IPS DF 6.9 (cell line): ENCODE results near the gene PTPN13.

Experiments
- DNase-seq: peaks from one replicate; pipeline ENCODE4 v3.0.0-alpha.2; 2013; ENCODE audit warnings: low read depth, low spot score
- H3K27ac ChIP-seq: one replicate; pipeline ENCODE4 v1.5.1; 2013; ENCODE audit warnings: low read length, control low read depth
- H3K27me3 ChIP-seq: 2 replicates; pipeline ENCODE4 v1.6.1; 2013; ENCODE audit warnings: mild to moderate bottlenecking, low read length; ENCODE audit not compliant: control insufficient read depth, insufficient read depth
- H3K36me3 ChIP-seq: 2 replicates; pipeline ENCODE4 v1.6.1; 2013; ENCODE audit warnings: low read length; ENCODE audit not compliant: control insufficient read depth, insufficient read depth
- H3K4me1 ChIP-seq: 2 replicates; pipeline ENCODE4 v1.6.1; 2013; ENCODE audit warnings: low read length; ENCODE audit not compliant: control insufficient read depth, insufficient read depth
- H3K4me3 ChIP-seq: 2 replicates; pipeline ENCODE4 v1.5.1; 2013; ENCODE audit warnings: mild to moderate bottlenecking, low read length
- H3K9me3 ChIP-seq: 2 replicates; pipeline ENCODE4 v1.6.1; 2013; ENCODE audit warnings: low read length, inconsistent platforms; ENCODE audit not compliant: control insufficient read depth, insufficient read depth
- WGBS: extraction: QIAGEN DNeasy Blood & Tissue Kit; methylation state at CpG from one replicate; pipeline ENCODE4 v1.1.7; 2013; ENCODE audit warnings: mixed read lengths, missing lambda C conversion rate; ENCODE audit not compliant: insufficient read length, insufficient coverage; 5-methylcytosine and 5-hydroxymethylcytosine counted together

PTPN13 gene

DNA sequence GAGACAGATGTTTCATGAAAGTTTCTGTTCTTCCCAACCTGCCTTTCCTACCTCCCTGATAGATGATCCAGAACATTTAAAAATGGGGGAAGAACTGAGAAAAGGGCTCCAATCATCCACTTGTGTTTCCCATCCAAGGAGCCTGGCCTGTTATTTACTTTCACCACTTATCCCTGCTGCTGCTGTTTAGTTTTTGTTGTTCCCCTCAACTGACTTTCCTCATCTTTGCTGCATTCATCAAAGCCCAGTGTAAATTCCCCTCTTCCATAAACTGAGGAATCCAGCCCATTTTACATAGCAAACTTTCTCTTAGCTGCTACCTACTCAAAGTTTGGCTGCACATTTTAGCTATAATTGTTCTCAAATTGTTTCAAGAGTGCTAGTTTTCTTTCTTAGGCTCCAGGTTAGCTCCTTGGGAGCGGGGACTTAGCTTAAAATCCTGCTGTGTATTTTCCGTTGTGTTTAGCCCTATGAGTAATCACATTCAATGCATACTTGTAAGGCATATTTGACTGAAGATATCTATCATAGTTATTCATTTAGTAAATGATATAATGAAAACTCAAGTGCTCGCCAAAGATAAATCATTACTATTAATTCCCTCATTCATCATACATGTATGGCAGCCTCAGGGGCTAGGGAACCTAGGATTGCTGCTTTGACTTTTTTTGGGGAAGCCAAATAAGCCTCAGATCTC, 1.4 kb upstream of the PTPN13 start:
- no peaks in the 10 kb centered on the region for H3K27me3 ChIP-seq
- H3K9me3 ChIP-seq, result no peaks in the 10 kb centered on the region
- no peaks in the 10 kb centered on the region for H3K36me3 ChIP-seq
- H3K27ac ChIP-seq, result no peak overlapping the region
- DNase-seq, result no peak
- H3K4me3 ChIP-seq, result no peak overlapping the region
- H3K4me1 ChIP-seq, result no peaks in the 10 kb centered on the region
- no CpG with 5 or more reads among the region's 3 CpGs for WGBS

DNA sequence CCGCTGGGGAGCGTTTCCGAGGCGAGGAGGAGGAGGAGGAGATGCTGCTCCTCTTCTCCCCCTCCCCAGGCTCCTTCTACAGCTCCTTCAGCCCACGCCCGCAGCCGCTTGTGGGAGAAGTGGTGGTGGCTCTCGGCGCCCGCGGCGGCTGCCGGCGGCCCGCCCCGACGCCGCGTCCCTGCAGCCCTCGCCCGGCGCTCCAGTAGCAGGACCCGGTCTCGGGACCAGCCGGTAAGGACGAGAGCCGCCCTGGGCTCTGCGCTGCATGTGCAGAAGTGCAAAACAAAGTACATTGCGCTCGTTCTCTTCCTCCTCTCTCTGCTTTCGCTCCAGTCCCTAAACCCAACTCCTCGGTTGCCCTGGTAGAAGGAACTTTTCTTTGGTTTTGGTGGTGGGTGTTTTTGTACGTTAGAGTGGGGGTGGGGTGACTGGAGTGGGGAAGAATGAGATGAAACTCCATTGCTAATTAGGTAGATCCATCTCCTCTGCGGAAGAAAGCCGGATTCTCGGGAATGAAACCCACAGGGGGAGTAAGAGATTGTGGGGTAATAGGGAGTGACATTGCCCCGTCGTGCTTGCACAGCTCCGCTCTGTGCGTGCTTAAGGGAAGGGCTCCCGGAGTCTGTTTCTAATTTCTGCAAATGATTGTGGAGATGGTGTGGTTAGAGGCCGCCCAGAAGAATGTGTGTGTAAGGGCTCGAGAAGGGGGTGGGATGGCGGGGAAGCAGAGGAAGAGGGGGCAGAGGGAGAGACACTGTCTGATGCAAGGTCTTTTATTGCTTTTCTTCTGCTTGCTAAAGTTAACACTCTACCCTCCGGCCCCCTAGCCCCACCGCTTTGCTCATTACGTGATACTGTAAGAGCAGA, 677 bp downstream of the PTPN13 start:
- no peak for DNase-seq
- H3K9me3 ChIP-seq, result no peaks in the 10 kb centered on the region
- H3K4me3 ChIP-seq, result peak overlapping the region; percentile 44; the same call in 1 of the 2 replicates
- no peaks in the 10 kb centered on the region for H3K27me3 ChIP-seq
- no peaks in the 10 kb centered on the region for H3K36me3 ChIP-seq
- H3K4me1 ChIP-seq, result no peaks in the 10 kb centered on the region
- H3K27ac ChIP-seq, result no peak overlapping the region
- WGBS, result no CpG with 5 or more reads among the region's 47 CpGs

DNA sequence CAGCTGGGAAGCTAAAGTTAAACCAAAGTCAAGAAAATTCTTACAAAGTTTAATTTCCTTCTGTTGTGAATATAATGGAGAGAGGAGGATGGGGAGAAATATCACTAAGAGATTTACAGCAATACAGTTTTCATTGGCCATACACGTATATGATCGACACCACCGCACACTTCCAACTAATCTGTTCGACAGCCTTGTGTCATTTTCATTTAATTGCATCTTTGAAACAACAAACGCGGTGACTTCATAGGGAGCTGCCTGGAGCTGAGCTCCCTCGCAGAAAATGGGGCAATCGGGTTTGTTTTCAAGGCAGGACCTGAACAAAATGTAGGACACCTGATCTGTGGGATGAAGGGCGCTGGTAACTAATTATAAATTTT, 1.3 kb downstream of the PTPN13 start:
- Histone ChIP-seq H3K4me3 (peak overlapping the region; percentile 44; the same call in 1 of the 2 replicates), H3K9me3 (no peaks in the 10 kb centered on the region), H3K27ac (no peak overlapping the region), H3K36me3 (no peaks in the 10 kb centered on the region), H3K27me3 (no peaks in the 10 kb centered on the region), H3K4me1 (no peaks in the 10 kb centered on the region)
- WGBS, result no CpG with 5 or more reads among the region's 9 CpGs
- no peak for DNase-seq

DNA sequence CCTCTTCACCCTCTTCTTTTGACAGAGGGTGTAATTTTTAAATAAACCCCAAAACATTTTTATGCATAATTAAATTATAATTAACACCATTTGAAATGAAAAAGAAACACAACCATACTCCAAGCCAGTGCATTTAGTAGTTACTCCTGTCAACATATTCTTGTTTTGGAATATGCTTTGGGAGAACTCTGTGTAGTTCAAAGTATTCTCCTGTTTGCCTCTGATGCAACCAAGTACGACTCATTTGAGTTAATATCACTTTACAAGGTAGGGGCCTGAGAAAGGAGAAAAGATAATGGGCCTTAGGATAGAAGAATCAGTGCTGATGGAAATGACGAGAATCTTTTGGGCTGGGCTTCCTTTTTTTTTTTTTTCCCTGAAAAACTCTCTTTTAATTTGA, 2.7 kb downstream of the PTPN13 start:
- no peaks in the 10 kb centered on the region for H3K27me3 ChIP-seq
- H3K27ac ChIP-seq, result no peak overlapping the region
- no peak overlapping the region for H3K4me3 ChIP-seq
- no peak for DNase-seq
- no peaks in the 10 kb centered on the region for H3K4me1 ChIP-seq
- no CpG with 5 or more reads among the region's 2 CpGs for WGBS
- no peaks in the 10 kb centered on the region for H3K9me3 ChIP-seq
- H3K36me3 ChIP-seq, result no peaks in the 10 kb centered on the region

DNA sequence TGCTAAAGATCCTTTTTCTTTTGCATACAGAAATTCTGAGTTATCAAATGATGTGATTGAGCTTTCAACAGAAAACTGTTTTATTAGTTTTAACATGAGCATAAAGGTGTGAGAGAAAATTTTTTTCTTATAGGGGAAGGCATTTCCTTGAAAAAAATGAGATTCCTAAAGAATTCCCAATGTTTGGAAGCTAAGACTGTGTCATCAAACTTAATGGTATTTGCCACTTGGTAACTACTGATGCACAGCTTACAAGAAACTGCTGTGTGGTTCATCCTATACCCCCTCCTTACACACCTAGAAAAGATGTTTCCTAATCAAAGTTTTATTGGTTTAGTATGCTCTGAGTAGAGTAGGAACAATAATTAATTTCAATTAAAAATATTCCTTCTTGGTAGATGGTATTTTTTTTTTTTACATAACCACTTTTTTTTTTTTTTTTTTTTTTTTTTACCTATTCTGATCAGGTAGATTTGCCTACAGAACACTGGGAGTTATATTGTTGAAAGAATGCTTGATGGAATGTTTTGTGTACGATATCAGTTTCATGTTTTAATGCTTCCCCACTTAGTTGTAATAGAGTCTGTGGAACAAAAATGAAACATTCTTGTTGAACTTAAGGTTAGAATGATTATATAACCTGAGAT, 6.0 kb downstream of the PTPN13 start:
- no CpG with 5 or more reads among the region's 1 CpG for WGBS
- no peaks in the 10 kb centered on the region for H3K36me3 ChIP-seq
- DNase-seq, result no peak

DNA sequence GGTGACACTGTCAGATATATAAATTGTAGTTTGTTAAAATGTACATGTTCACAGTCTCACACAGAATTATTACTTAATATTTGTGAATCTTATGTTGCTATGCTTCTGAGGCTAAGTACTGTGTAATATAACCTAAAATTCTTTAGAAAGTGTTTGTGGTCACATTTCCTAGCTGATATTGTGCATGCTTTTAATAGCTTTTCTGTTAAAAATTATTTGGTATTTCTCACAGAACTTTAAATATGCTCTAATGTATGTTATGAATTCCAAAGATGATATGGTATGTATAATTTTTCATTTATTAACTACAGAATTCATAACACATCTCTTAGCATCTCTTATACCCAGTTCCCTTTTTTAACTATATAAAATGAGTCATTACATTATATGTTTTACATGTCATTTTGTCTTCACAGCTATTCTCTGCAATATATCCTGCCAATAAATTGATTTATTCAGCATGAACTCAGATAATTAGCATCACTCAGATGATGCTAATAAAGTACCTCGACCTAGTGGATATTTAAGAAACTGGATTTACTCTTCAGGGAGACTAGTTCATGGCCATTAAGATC, 9.3 kb downstream of the PTPN13 start:
- no peaks in the 10 kb centered on the region for H3K27me3 ChIP-seq
- no CpG with 5 or more reads among the region's 1 CpG for WGBS

More for the DNA sequence above, 6.0 kb downstream of the PTPN13 start:
- Histone ChIP-seq H3K9me3 (no peaks in the 10 kb centered on the region), H3K27ac (no peak overlapping the region), H3K4me1 (no peaks in the 10 kb centered on the region), H3K27me3 (no peaks in the 10 kb centered on the region), H3K4me3 (no peak overlapping the region)

DNA sequence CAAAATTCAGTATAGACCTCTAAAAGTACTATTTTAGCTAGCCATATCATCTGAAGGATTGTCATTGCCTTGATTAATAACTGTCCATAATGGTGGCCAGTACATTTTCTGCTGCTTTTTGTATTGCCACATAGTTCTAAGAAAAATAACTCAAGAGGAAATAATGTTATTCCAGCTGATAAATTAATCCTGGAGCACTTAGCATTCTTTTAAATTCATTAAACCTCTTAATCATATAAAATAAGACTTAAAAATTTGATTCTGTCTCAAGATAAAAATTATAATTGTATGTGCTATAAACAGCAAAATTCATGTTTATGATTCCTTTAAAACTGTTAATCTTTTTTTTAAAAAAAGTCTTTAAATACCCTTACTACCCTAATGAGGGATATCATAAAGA, 12.7 kb downstream of the PTPN13 start:
- no peak for DNase-seq
- no peaks in the 10 kb centered on the region for H3K9me3 ChIP-seq
- H3K4me3 ChIP-seq, result no peak overlapping the region
- H3K27ac ChIP-seq, result no peak overlapping the region
- no peaks in the 10 kb centered on the region for H3K27me3 ChIP-seq
- H3K36me3 ChIP-seq, result no peaks in the 10 kb centered on the region
- H3K4me1 ChIP-seq, result no peaks in the 10 kb centered on the region

More for the DNA sequence above, 9.3 kb downstream of the PTPN13 start:
- Histone ChIP-seq H3K36me3 (no peaks in the 10 kb centered on the region), H3K4me3 (no peak overlapping the region), H3K9me3 (no peaks in the 10 kb centered on the region), H3K4me1 (no peaks in the 10 kb centered on the region), H3K27ac (no peak overlapping the region)
- no peak for DNase-seq

DNA sequence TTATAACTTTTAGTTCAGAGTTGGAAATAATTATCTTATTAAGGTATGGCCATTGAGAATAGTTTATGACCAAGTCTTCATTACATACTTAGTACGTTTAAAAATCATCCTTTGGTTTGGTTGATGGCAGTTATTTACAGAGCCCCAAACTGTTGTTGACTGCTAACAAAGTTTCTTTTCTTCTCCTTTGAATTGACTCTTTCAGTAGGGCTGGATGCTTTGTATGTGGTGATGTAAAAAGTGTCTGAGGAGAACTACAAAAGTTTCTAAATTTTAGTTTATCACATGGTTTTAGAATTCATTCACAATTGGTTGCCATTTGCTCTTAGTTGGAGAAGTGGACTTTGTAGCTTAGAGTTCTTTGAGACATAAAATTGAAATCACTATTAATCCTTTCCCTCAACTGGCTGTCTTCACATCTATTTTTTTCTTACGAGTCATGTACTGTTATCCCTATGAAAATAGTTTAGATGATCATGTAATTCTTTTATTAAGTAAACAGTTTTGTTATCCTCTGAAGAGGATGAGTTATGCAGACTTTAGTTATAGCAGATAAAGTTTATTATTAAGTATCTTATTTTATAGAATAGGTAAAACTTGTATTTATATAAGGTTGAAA, 14.8 kb downstream of the PTPN13 start:
- no peaks in the 10 kb centered on the region for H3K9me3 ChIP-seq
- H3K27ac ChIP-seq, result no peak overlapping the region
- no peaks in the 10 kb centered on the region for H3K4me1 ChIP-seq
- no peak for DNase-seq
- no peaks in the 10 kb centered on the region for H3K27me3 ChIP-seq
- no peaks in the 10 kb centered on the region for H3K36me3 ChIP-seq
- no CpG with 5 or more reads among the region's 2 CpGs for WGBS
- H3K4me3 ChIP-seq, result no peak overlapping the region

DNA sequence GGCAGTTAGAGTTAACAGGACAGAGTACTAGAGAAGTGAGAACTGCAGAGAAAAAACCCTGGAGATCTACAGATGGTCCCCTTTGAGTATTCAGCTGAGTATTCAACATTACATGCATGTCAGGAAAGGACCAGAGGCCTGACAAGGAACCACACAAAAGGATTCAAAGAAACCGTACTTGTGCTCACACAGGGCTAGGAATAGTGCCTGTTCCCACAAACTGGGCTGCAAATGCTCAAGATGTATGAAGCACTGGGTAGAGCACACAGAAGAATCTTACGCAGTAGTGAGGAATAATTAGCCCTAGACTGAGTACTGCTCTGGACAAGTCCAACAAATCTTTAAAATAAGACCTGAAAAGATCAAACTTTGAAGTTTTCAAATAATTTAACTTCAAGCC, 17.6 kb downstream of the PTPN13 start:
- H3K27ac ChIP-seq, result no peak overlapping the region
- no CpG with 5 or more reads among the region's 2 CpGs for WGBS

DNA sequence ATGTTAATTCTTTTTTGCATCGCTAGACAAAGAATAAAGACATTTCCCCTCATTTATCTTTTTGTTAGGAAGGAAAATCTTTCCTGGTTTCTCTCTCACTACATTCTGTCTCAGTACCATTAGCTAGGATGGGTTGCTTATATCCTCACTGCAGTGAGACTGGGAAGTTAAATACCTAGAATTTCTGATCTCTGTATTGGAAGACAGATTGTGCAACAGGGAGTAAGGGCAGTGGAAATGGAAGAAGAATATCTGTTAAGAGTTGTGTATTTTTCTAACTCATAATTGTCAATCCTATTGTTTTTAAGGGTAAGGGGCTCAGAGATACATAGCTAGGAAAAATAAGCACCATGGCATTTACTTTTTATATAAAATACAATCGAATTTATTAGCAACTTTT, 19.6 kb downstream of the PTPN13 start:
- WGBS, result no CpG with 5 or more reads among the region's 2 CpGs
- no peaks in the 10 kb centered on the region for H3K4me1 ChIP-seq

More for the DNA sequence above, 17.6 kb downstream of the PTPN13 start:
- no peak for DNase-seq
- H3K27me3 ChIP-seq, result no peaks in the 10 kb centered on the region
- no peaks in the 10 kb centered on the region for H3K4me1 ChIP-seq
- H3K4me3 ChIP-seq, result no peak overlapping the region
- no peaks in the 10 kb centered on the region for H3K9me3 ChIP-seq
- no peaks in the 10 kb centered on the region for H3K36me3 ChIP-seq

More for the DNA sequence above, 19.6 kb downstream of the PTPN13 start:
- Histone ChIP-seq H3K27me3 (no peaks in the 10 kb centered on the region), H3K36me3 (no peaks in the 10 kb centered on the region), H3K27ac (no peak overlapping the region), H3K4me3 (no peak overlapping the region), H3K9me3 (no peaks in the 10 kb centered on the region)
- no peak for DNase-seq
